Fibroblast of lung (primary cell): ENCODE results near the gene RYR2.

Source experiments
- CTCF ChIP-seq, 2 donors: IDR thresholded peaks in 1 of 2; conservative IDR thresholded peaks in 1 of 2; 1 replicate in 1 of 2; 2 replicates in 1 of 2; pipeline ENCODE4 v1.5.1; 2011 to 2012; ENCODE audit warnings: low read length in 2 of 2, control low read depth in 1 of 2, inconsistent platforms in 1 of 2, low read depth in 1 of 2, mild to moderate bottlenecking in 1 of 2
- EZH2 ChIP-seq: IDR thresholded peaks from 2 replicates; pipeline ENCODE4 v1.5.1; 2012; ENCODE audit warnings: low read length, control low read depth, mild to moderate bottlenecking; ENCODE audit errors: missing control alignments

- no peak for TF ChIP-seq CTCF (conservative IDR thresholded peaks at IDR 0.05 in 1 of 2, IDR thresholded peaks at IDR 0.05 in 1 of 2; ENCODE audit: low read depth in 1 of 2, low read length in 2 of 2)
- TF ChIP-seq EZH2: no peak
Observed at GRCh38 chr1:237186675-237187074, 144.7 kb downstream of the RYR2 start.
